IMR-90 (cell line): ENCODE data around the gene SEMA5A. TPM values are rescaled to one million over a fixed set of nuclear protein-coding genes. Genes with fewer than 3 reads are reported as not detected.

ENCODE experiments used
- ATAC-seq: fragments of 200-7000 bp; cut with Tn5 transposase; 2 replicates; pipeline ENCODE4 v1.9.1; 2020; ENCODE audit warnings: low read depth, mild to moderate bottlenecking, moderate library complexity
- BruUV-seq: library from RNA; stranded (reverse); fragments of 400-500 nt; replicated peaks from 2 replicates; lab custom pipeline; 2021; lab: Mats Ljungman, UMichigan
- CTCF ChIA-PET: fragments of 300-600 bp; formaldehyde crosslinking; extraction: SDS; loops from one replicate; lab custom pipeline; 2021; ENCODE audit warnings: antibody characterized with exemption; lab: Yijun Ruan, JAX
- POLR2A ChIA-PET: fragments of 300-600 bp; sonication (Branson Sonifier 250); formaldehyde crosslinking; loops from one replicate; lab custom pipeline; 2022; ENCODE audit warnings: antibody characterized with exemption; ENCODE audit not compliant: unreplicated experiment; lab: Charles Lee
- DNase-seq: peaks from one replicate; pipeline ENCODE4 v3.0.0; 2013
- H2AFZ ChIP-seq: replicated peaks from 2 replicates; pipeline ENCODE3; 2013; ENCODE audit warnings: low read length, mild to moderate bottlenecking; ENCODE audit not compliant: poor library complexity
- H2AK5ac ChIP-seq: 2 replicates; pipeline ENCODE4 v1.6.1; 2013; ENCODE audit warnings: low read depth, low read length, inconsistent platforms
- H2AK9ac ChIP-seq: replicated peaks from 2 replicates; pipeline ENCODE3; 2013; ENCODE audit warnings: mild to moderate bottlenecking, low read depth, low read length, moderate library complexity; ENCODE audit not compliant: poor library complexity
- H2BK120ac ChIP-seq: 2 replicates; pipeline ENCODE4 v1.6.1; 2013; ENCODE audit warnings: low read depth, low read length, inconsistent platforms
- H2BK15ac ChIP-seq: 3 replicates; pipeline ENCODE4 v1.6.1; 2013; ENCODE audit warnings: low read depth, low read length, inconsistent platforms
- H2BK20ac ChIP-seq: 2 replicates; pipeline ENCODE4 v1.6.1; 2013; ENCODE audit warnings: low read depth, mild to moderate bottlenecking, inconsistent platforms, low read length, moderate library complexity
- H2BK5ac ChIP-seq: 2 replicates; pipeline ENCODE4 v1.6.1; 2013; ENCODE audit warnings: mild to moderate bottlenecking, low read depth, low read length, inconsistent platforms; ENCODE audit not compliant: poor library complexity, severe bottlenecking
- H3K14ac ChIP-seq: replicated peaks from 2 replicates; pipeline ENCODE4 v1.6.1; 2013; ENCODE audit warnings: low read depth, low read length, inconsistent platforms
- H3K18ac ChIP-seq: 2 replicates; pipeline ENCODE4 v1.6.1; 2013; ENCODE audit warnings: low read depth, low read length, control low read depth
- H3K23ac ChIP-seq: 2 replicates; pipeline ENCODE4 v1.6.1; 2013; ENCODE audit warnings: low read depth, low read length, inconsistent platforms
- H3K27ac ChIP-seq: 2 replicates; pipeline ENCODE4 v1.5.1; 2013; ENCODE audit warnings: mild to moderate bottlenecking, control low read depth, low read length; ENCODE audit not compliant: insufficient read depth
- H3K27me3 ChIP-seq: 2 replicates; pipeline ENCODE4 v1.6.1; 2013; ENCODE audit warnings: low read length; ENCODE audit not compliant: control insufficient read depth, insufficient read depth
- H3K36me3 ChIP-seq: 2 replicates; pipeline ENCODE4 v1.6.1; 2013; ENCODE audit warnings: low read length, mixed read lengths; ENCODE audit not compliant: control insufficient read depth, insufficient read depth
- H3K4ac ChIP-seq: 2 replicates; pipeline ENCODE4 v1.6.1; 2013; ENCODE audit warnings: low read depth, low read length, inconsistent platforms
- H3K4me1 ChIP-seq: 2 replicates; pipeline ENCODE4 v1.6.1; 2013; ENCODE audit warnings: low read length, mixed read lengths; ENCODE audit not compliant: control insufficient read depth, insufficient read depth
- H3K4me2 ChIP-seq: 2 replicates; pipeline ENCODE4 v1.6.1; 2013; ENCODE audit warnings: low read depth, mild to moderate bottlenecking, control low read depth, low read length, moderate library complexity
- H3K4me3 ChIP-seq: 2 replicates; pipeline ENCODE4 v1.5.1; 2013; ENCODE audit warnings: low read depth, mild to moderate bottlenecking, control low read depth, low read length, moderate library complexity; ENCODE audit not compliant: insufficient read depth
- H3K56ac ChIP-seq: 2 replicates; pipeline ENCODE4 v1.6.1; 2013; ENCODE audit warnings: low read length, inconsistent platforms; ENCODE audit not compliant: insufficient read depth; ENCODE audit errors: extremely low read depth
- H3K79me1 ChIP-seq, 2 experiments: 2 replicates each; pipeline ENCODE4 v1.6.1; 2013; ENCODE audit warnings: low read length in 2 of 2, inconsistent platforms in 1 of 2, low read depth in 1 of 2
- H3K9ac ChIP-seq: 2 replicates; pipeline ENCODE4 v1.6.1; 2013; ENCODE audit warnings: low read depth, low read length, control low read depth
- H3K9me1 ChIP-seq: 2 replicates; pipeline ENCODE4 v1.6.1; 2013; ENCODE audit warnings: low read length, inconsistent platforms; ENCODE audit not compliant: insufficient read depth
- H3K9me3 ChIP-seq: 2 replicates; pipeline ENCODE4 v1.6.1; 2013; ENCODE audit warnings: low read length; ENCODE audit not compliant: control insufficient read depth, insufficient read depth
- H4K20me1 ChIP-seq: 2 replicates; pipeline ENCODE4 v1.6.1; 2013; ENCODE audit warnings: low read length, inconsistent platforms; ENCODE audit not compliant: insufficient read depth
- H4K5ac ChIP-seq: 2 replicates; pipeline ENCODE4 v1.6.1; 2013; ENCODE audit warnings: mild to moderate bottlenecking, low read depth, low read length, control low read depth
- H4K8ac ChIP-seq, 2 experiments: 2 replicates each; pipeline ENCODE4 v1.6.1; 2013; ENCODE audit warnings: low read depth in 2 of 2, low read length in 2 of 2, control low read depth in 1 of 2, inconsistent platforms in 1 of 2
- H4K91ac ChIP-seq: 2 replicates; pipeline ENCODE4 v1.6.1; 2013; ENCODE audit warnings: low read depth, low read length, inconsistent platforms; ENCODE audit not compliant: insufficient read depth
- BHLHE40 ChIP-seq: fragments of 150-350 bp; IDR thresholded peaks from 2 replicates; pipeline ENCODE4 v1.6.1; 2016; ENCODE audit warnings: mild to moderate bottlenecking, low read depth, low read length
- CEBPB ChIP-seq: IDR thresholded peaks from 2 replicates; pipeline ENCODE4 v1.6.1; 2012; ENCODE audit warnings: low read depth, low read length, improper control_type of control experiment
- CTCF ChIP-seq: conservative IDR thresholded peaks from 2 replicates; pipeline ENCODE4 v1.5.1; 2012; ENCODE audit warnings: mild to moderate bottlenecking, low read depth, low read length, improper control_type of control experiment
- FOS ChIP-seq: fragments of 150-350 bp; IDR thresholded peaks from 2 replicates; pipeline ENCODE4 v1.6.1; 2016; ENCODE audit warnings: low read depth, low read length
- MAZ ChIP-seq: IDR thresholded peaks from 2 replicates; pipeline ENCODE4 v1.6.1; 2012; ENCODE audit warnings: low read depth, mild to moderate bottlenecking, low read length, improper control_type of control experiment, moderate library complexity, borderline replicate concordance
- NFE2L2 ChIP-seq: fragments of 150-350 bp; IDR thresholded peaks from 2 replicates; pipeline ENCODE4 v1.6.1; 2016; ENCODE audit warnings: low read depth, mild to moderate bottlenecking, low read length
- RCOR1 ChIP-seq: IDR thresholded peaks from 2 replicates; pipeline ENCODE4 v1.6.1; 2012; ENCODE audit warnings: mild to moderate bottlenecking, low read length, improper control_type of control experiment; ENCODE audit not compliant: insufficient replicate concordance
- RFX5 ChIP-seq: IDR thresholded peaks from 2 replicates; pipeline ENCODE4 v1.8.0; 2012; ENCODE audit warnings: low read depth, mild to moderate bottlenecking, low read length, moderate library complexity
- SMC3 ChIP-seq: fragments of 150-350 bp; IDR thresholded peaks from 2 replicates; pipeline ENCODE4 v1.6.1; 2016; ENCODE audit warnings: low read depth, mild to moderate bottlenecking, antibody characterized with exemption, low read length, moderate library complexity
- WGBS, 2 experiments: methylation state at CpG; one replicate each; pipeline versions ENCODE4 v1.1.5 to v1.1.7; 2013; ENCODE audit warnings: missing lambda C conversion rate in 2 of 2; ENCODE audit not compliant: insufficient read length in 1 of 2; ENCODE audit errors: extremely low coverage in 2 of 2; 5-methylcytosine and 5-hydroxymethylcytosine counted together
- dilution Hi-C: fragments of 300-500 bp; cut with HindIII; formaldehyde crosslinking; loops from one replicate; pipeline ENCODE4 v1.14.3; 2018; ENCODE audit warnings: low sequenced_read_pairs; ENCODE audit not compliant: unreplicated experiment
- in situ Hi-C: fragments of 300-500 bp; cut with MboI; formaldehyde crosslinking; loops from 3 replicates; pipeline ENCODE4 v1.14.3; 2019; ENCODE audit warnings: low sequenced_read_pairs, inconsistent platforms, mixed read lengths
- intact Hi-C: fragments of 100-400 bp; cut with micrococcal nuclease; formaldehyde crosslinking; loops from 2 replicates; pipeline ENCODE4 v1.10.0; 2022
- polyA plus RNA-seq, 3 experiments: library from polyadenylated mRNA; depleted of rRNA; stranded (reverse); fragments of >200 nt; gene quantifications; 2 replicates each; pipeline ENCODE4 v1.2.3, GENCODE V29; 2012; ENCODE audit warnings: low replicate concordance in 1 of 3
- total RNA-seq: library from RNA; depleted of rRNA; stranded (reverse); fragments of >200 nt; gene quantifications from 2 replicates; pipeline ENCODE4 v1.2.3, GENCODE V29; 2012

Gene SEMA5A
- total and polyA plus RNA-seq, 2 of the 4 experiments (the other 2 are of a cell fraction), result 8.2 to 9.9 TPM

GRCh38 chr5:9559965-9560364 is 14.1 kb upstream of the SEMA5A start:
- H2AFZ ChIP-seq, result no peak overlapping the region
- H3K23ac ChIP-seq, result no peak overlapping the region
- H2AK5ac ChIP-seq, result no peak overlapping the region
- H3K9me1 ChIP-seq, result no peaks in the 10 kb centered on the region; the same call in 1 of the 2 replicates
- no peak overlapping the region for H3K9ac ChIP-seq
- no peak overlapping the region for H3K4me3 ChIP-seq
- H3K79me1 ChIP-seq, result no peaks in the 10 kb centered on the region; a peak in 1 of 4 replicates
- no peak overlapping the region for H2BK20ac ChIP-seq
- no peak overlapping the region for H3K56ac ChIP-seq
- no peak for DNase-seq
- ATAC-seq, result no peak
- no peak for TF ChIP-seq NFE2L2
- no peak for TF ChIP-seq RCOR1
- no peak for TF ChIP-seq MAZ
- TF ChIP-seq FOS, result no peak
- TF ChIP-seq SMC3, result no peak
- no peak for TF ChIP-seq BHLHE40
- TF ChIP-seq CTCF, result no peak
- no peak for TF ChIP-seq CEBPB
- no peak for TF ChIP-seq RFX5
- no TSS peak for BruUV-seq
- dilution Hi-C loops, result no loop called here
- ChIA-PET POLR2A (no interaction called here), CTCF (no interaction called here)
- H3K9me3 ChIP-seq, result no peaks in the 10 kb centered on the region
- WGBS, 2 experiments, result no CpG with 5 or more reads among the region's 3 CpGs
- no peak overlapping the region for H3K14ac ChIP-seq
- H4K91ac ChIP-seq, result no peak overlapping the region
- H4K8ac ChIP-seq, result no peak overlapping the region
- peaks cover 2% of the 10 kb centered on the region; the same call in 1 of the 2 replicates for H3K4me1 ChIP-seq
- H4K5ac ChIP-seq, result no peak overlapping the region
- no peak overlapping the region for H2AK9ac ChIP-seq
- no peak overlapping the region for H3K4me2 ChIP-seq
- no peaks in the 10 kb centered on the region for H3K36me3 ChIP-seq
- H2BK15ac ChIP-seq, result no peak overlapping the region
- no peak overlapping the region for H3K27ac ChIP-seq
- H2BK5ac ChIP-seq, result no peak overlapping the region
- H3K4ac ChIP-seq, result no peak overlapping the region
- in situ Hi-C loops, result loop anchor here (10.0 kb wide), 1 partner anchor 665 kb away; no protein-coding TSS in a partner anchor
- H3K27me3 ChIP-seq, result no peaks in the 10 kb centered on the region
- H4K20me1 ChIP-seq, result no peaks in the 10 kb centered on the region
- no peak overlapping the region for H2BK120ac ChIP-seq
- intact Hi-C loops, result no loop called here
- no peak overlapping the region for H3K18ac ChIP-seq
